IPS-NIHi11 (cell line): ENCODE data around the gene MLPH.

Source experiments
- DNase-seq: peaks from one replicate; pipeline ENCODE4 v3.0.0; 2012; ENCODE audit warnings: mixed read lengths, low spot score

MLPH gene

GRCh38 chr2:237603049-237603717 is 116.1 kb downstream of the MLPH start:
- no peak for DNase-seq

- DNase-seq = no peak
Observed at GRCh38 chr2:237603718-237604362, 116.8 kb downstream of the MLPH start.

GRCh38 chr2:237604391-237604790 is 117.3 kb downstream of the MLPH start:
- DNase-seq = no peak
